HG03196 (cell line): ENCODE results near the gene FAM241A.
"Not testable (repeated sequence)": the region's sequence is repeated elsewhere in the genome, so short reads cannot be mapped to it uniquely, and the experiment has no call there.

ENCODE experiments used
- ATAC-seq: cut with Tn5 transposase; IDR thresholded peaks from one replicate; pipeline ENCODE4 v1.9.1; 2021; ENCODE audit not compliant: unreplicated experiment

FAM241A gene

GRCh38 chr4:112136551-112136950 is 8.7 kb upstream of the FAM241A start:
- ATAC-seq = no peak

- ATAC-seq = no peak
These were observed 6.7 kb upstream of the FAM241A start for GRCh38 chr4:112138538-112138937.

- ATAC-seq = no peak
These were observed 4.7 kb upstream of the FAM241A start for GRCh38 chr4:112140536-112140935.

- ATAC-seq = no peak
These were observed 3.7 kb upstream of the FAM241A start for GRCh38 chr4:112141366-112142138.

GRCh38 chr4:112142182-112142581 is 3.1 kb upstream of the FAM241A start:
- ATAC-seq = no peak

- ATAC-seq = no peak
These were observed 1.5 kb upstream of the FAM241A start for GRCh38 chr4:112143781-112144180.

GRCh38 chr4:112144546-112145325 is 518 bp upstream of the FAM241A start:
- ATAC-seq = no peak

- ATAC-seq = peak; percentile 53
These were observed 692 bp downstream of the FAM241A start for GRCh38 chr4:112145790-112146501.

GRCh38 chr4:112146502-112146813 is 1.2 kb downstream of the FAM241A start:
- no peak for ATAC-seq

- ATAC-seq = no peak
These were observed 2.4 kb downstream of the FAM241A start for GRCh38 chr4:112147697-112148096.

GRCh38 chr4:112150920-112151319 is 5.7 kb downstream of the FAM241A start:
- ATAC-seq = no peak

GRCh38 chr4:112152521-112152920 is 7.3 kb downstream of the FAM241A start:
- no peak for ATAC-seq

GRCh38 chr4:112153211-112153791 is 8.0 kb downstream of the FAM241A start:
- no peak for ATAC-seq

GRCh38 chr4:112156112-112156511 is 10.9 kb downstream of the FAM241A start:
- no peak for ATAC-seq

- ATAC-seq = no peak
These were observed 11.3 kb downstream of the FAM241A start for GRCh38 chr4:112156553-112156952.

GRCh38 chr4:112163706-112164105 is 18.5 kb downstream of the FAM241A start:
- not testable (repeated sequence) for ATAC-seq

- ATAC-seq = no peak
These were observed 22.5 kb downstream of the FAM241A start for GRCh38 chr4:112167794-112168193.

- no peak for ATAC-seq
These were observed 23.7 kb downstream of the FAM241A start for GRCh38 chr4:112168719-112169500.

GRCh38 chr4:112170451-112170993 is 25.3 kb downstream of the FAM241A start:
- no peak for ATAC-seq

GRCh38 chr4:112171051-112171763 is 26.0 kb downstream of the FAM241A start:
- not testable (repeated sequence) for ATAC-seq
